Measurements from ENCODE around the gene SCARB1.

Gene SCARB1

DNA sequence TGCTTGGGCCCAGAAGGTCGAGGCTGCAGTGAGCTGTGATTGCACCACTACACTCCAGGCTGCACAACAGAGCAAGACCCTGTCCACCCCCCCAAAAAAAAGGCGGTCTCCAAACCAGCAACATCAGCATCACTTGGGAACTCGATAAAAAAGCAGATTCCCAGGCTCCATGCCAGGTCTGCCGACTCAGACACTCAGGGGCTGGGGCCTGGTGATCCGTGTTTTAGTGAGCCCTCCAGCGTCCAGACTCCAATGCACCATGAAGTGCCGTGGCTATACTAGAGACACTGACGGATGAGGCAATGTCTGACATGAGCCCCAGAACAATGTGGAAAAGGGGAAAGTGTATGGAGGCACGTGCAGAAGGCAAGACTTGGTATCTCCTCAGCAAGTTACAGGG, 28.8 kb downstream of the SCARB1 start:
- no peaks in the 10 kb centered on the region for H3K27me3 ChIP-seq (ENCODE audit: low read depth, low read length)
- H3K36me3 ChIP-seq (ENCODE audit: control insufficient read depth in 1 of 2, insufficient read depth in 2 of 2, low read length in 2 of 2), result no peaks in the 10 kb centered on the region
- H3K4me1 ChIP-seq (ENCODE audit: control insufficient read depth in 1 of 2, insufficient read depth in 2 of 2, low read length in 2 of 2), result peaks cover 8 to 18% of the 10 kb centered on the region in 2 donors
- no peak overlapping the region for H3K27ac ChIP-seq (ENCODE audit: low read length)
- H3K9me3 ChIP-seq (ENCODE audit: control insufficient read depth in 1 of 2, low read length in 2 of 2), result peaks cover 0 to 4% of the 10 kb centered on the region in 2 donors
- no peak overlapping the region for H3K4me3 ChIP-seq (ENCODE audit: low read depth in 1 of 2, low read length in 2 of 2)

DNA sequence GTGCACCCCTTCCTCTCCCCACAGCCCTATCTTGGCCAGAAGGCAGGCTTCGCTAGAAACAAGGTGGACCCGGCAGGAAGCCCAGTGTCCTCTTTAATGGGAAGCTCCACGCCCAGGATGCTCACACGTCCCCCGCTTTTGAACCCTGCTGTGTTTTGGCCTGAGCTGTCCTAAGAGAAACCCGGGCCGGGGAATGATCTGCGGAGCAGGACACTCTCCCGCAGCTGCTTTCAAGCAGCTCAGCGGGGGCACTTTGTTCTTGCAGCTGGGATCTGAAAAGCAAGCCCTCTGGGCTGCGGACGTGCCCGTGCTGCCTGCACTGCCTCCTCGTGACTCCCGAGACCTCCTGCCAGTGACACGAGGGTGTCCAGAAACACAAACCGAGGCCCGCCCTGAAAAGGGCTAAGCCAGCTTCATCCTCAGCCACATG, 30.0 kb downstream of the SCARB1 start:
- H3K36me3 ChIP-seq (ENCODE audit: control insufficient read depth in 1 of 2, insufficient read depth in 2 of 2, low read length in 2 of 2), result no peaks in the 10 kb centered on the region
- H3K4me3 ChIP-seq (ENCODE audit: low read depth in 1 of 2, low read length in 2 of 2), result no peak overlapping the region
- H3K4me1 ChIP-seq (ENCODE audit: control insufficient read depth in 1 of 2, insufficient read depth in 2 of 2, low read length in 2 of 2), result peaks cover 8 to 20% of the 10 kb centered on the region in 2 donors
- peaks cover 0 to 9% of the 10 kb centered on the region in 2 donors for H3K9me3 ChIP-seq (ENCODE audit: control insufficient read depth in 1 of 2, low read length in 2 of 2)
- H3K27ac ChIP-seq (ENCODE audit: low read length), result no peak overlapping the region
- H3K27me3 ChIP-seq (ENCODE audit: low read depth, low read length), result no peaks in the 10 kb centered on the region

DNA sequence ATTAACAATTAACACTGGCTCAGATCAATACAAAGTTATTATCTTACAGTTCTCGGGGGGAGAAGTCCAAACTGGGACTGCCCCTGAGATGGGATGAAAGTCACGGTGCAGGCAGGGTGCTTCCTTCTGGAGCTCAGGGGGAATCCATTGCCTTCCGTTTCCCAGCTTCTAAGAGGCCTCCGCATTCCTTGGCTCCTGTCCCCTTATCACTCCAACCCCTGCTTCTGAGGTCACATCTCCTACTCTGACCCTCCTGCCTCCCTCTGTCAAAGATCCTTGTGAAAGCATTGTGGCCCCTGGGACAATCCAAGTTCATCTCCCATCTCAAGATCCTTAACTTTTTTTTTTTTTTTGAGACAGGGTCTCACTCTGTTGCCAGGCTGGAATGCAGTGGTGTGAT, 30.8 kb downstream of the SCARB1 start:
- Histone ChIP-seq H3K4me1 (ENCODE audit: control insufficient read depth in 1 of 2, insufficient read depth in 2 of 2, low read length in 2 of 2) (peaks cover 3 to 18% of the 10 kb centered on the region in 2 donors), H3K4me3 (ENCODE audit: low read depth in 1 of 2, low read length in 2 of 2) (no peak overlapping the region), H3K9me3 (ENCODE audit: control insufficient read depth in 1 of 2, low read length in 2 of 2) (peaks cover 0 to 9% of the 10 kb centered on the region in 2 donors), H3K27me3 (ENCODE audit: low read depth, low read length) (no peaks in the 10 kb centered on the region), H3K27ac (ENCODE audit: low read length) (no peak overlapping the region), H3K36me3 (ENCODE audit: control insufficient read depth in 1 of 2, insufficient read depth in 2 of 2, low read length in 2 of 2) (no peaks in the 10 kb centered on the region)

DNA sequence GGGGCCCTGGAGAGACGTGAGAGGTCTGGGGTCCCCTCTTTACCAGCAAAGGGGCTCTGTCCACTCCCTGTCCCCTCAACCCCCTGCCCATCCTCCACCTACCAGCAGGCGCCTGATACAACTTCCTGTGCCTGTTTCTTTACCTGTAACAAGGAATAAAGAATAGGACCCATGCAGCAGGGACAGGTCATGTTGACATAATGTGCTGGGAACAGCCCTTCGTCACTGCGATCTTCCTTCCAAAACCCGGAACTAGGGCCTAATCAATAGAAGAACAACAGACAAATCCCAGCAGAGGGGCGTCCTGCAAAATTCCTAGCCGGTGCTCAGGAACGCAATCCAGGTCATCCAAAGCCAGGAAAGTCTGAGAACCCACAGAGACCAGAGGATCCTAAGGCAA, 32.1 kb downstream of the SCARB1 start:
- Histone ChIP-seq H3K4me1 (ENCODE audit: control insufficient read depth in 1 of 2, insufficient read depth in 2 of 2, low read length in 2 of 2) (peaks cover 0 to 16% of the 10 kb centered on the region in 2 donors), H3K9me3 (ENCODE audit: control insufficient read depth in 1 of 2, low read length in 2 of 2) (peaks cover 0 to 9% of the 10 kb centered on the region in 2 donors), H3K27me3 (ENCODE audit: low read depth, low read length) (no peaks in the 10 kb centered on the region), H3K36me3 (ENCODE audit: control insufficient read depth in 1 of 2, insufficient read depth in 2 of 2, low read length in 2 of 2) (no peaks in the 10 kb centered on the region), H3K27ac (ENCODE audit: low read length) (no peak overlapping the region), H3K4me3 (ENCODE audit: low read depth in 1 of 2, low read length in 2 of 2) (no peak overlapping the region)

DNA sequence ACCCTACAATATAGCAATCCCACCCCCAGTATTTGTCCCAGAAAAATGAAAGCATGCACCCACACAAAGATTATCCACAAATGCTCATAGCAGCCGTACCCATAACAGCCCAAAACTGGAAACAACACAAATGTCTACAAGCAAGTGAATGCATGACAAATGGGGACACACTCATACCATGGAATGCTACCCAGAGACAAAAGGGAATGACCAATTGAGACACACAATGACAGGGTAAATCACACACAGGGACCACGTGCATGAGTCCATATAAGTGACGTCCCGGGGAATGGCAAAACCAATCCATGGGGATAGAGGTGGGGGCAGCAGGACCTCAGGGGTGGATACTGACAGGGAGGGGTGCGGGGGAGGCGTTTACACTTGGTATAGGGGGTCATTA, 33.4 kb downstream of the SCARB1 start:
- H3K4me1 ChIP-seq (ENCODE audit: control insufficient read depth in 1 of 2, insufficient read depth in 2 of 2, low read length in 2 of 2), result peaks cover 0 to 16% of the 10 kb centered on the region in 2 donors
- no peaks in the 10 kb centered on the region for H3K36me3 ChIP-seq (ENCODE audit: control insufficient read depth in 1 of 2, insufficient read depth in 2 of 2, low read length in 2 of 2)
- no peaks in the 10 kb centered on the region for H3K27me3 ChIP-seq (ENCODE audit: low read depth, low read length)
- no peak overlapping the region for H3K27ac ChIP-seq (ENCODE audit: low read length)
- peaks cover 0 to 9% of the 10 kb centered on the region in 2 donors for H3K9me3 ChIP-seq (ENCODE audit: control insufficient read depth in 1 of 2, low read length in 2 of 2)
- H3K4me3 ChIP-seq (ENCODE audit: low read depth in 1 of 2, low read length in 2 of 2), result no peak overlapping the region

DNA sequence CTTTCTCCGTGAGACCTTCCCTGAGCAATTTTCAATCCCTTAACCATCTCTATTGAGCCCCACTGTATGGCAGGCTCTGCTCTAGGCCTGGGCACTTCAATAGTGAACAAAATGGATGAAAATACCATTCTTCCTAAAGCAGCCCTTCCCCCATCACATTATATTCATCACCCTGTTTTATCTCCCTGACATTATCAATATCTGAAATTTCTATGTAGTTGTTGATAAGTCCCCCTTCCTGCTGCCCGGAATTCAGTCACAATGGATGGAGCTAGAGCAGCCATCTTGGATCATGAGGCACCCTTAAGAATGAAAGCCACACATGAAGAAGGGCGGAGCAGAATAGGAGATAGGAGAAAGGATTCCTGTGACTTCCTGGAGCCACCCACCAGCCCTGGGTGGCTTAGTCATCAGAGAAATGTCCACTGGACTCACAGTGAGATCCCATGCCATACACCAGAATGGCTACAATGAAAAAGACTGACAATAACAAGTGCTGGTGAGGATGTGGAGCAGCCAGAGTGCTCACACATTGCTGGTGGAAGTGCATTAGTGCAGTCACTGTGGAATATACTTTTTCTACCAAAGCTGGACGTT, 33.9 kb downstream of the SCARB1 start:
- H3K4me3 ChIP-seq (ENCODE audit: low read depth in 1 of 2, low read length in 2 of 2), result no peak overlapping the region
- peaks cover 0 to 9% of the 10 kb centered on the region in 2 donors for H3K9me3 ChIP-seq (ENCODE audit: control insufficient read depth in 1 of 2, low read length in 2 of 2)
- H3K36me3 ChIP-seq (ENCODE audit: control insufficient read depth in 1 of 2, insufficient read depth in 2 of 2, low read length in 2 of 2), result no peaks in the 10 kb centered on the region
- peaks cover 0 to 16% of the 10 kb centered on the region in 2 donors for H3K4me1 ChIP-seq (ENCODE audit: control insufficient read depth in 1 of 2, insufficient read depth in 2 of 2, low read length in 2 of 2)
- no peaks in the 10 kb centered on the region for H3K27me3 ChIP-seq (ENCODE audit: low read depth, low read length)
- no peak overlapping the region for H3K27ac ChIP-seq (ENCODE audit: low read length)

DNA sequence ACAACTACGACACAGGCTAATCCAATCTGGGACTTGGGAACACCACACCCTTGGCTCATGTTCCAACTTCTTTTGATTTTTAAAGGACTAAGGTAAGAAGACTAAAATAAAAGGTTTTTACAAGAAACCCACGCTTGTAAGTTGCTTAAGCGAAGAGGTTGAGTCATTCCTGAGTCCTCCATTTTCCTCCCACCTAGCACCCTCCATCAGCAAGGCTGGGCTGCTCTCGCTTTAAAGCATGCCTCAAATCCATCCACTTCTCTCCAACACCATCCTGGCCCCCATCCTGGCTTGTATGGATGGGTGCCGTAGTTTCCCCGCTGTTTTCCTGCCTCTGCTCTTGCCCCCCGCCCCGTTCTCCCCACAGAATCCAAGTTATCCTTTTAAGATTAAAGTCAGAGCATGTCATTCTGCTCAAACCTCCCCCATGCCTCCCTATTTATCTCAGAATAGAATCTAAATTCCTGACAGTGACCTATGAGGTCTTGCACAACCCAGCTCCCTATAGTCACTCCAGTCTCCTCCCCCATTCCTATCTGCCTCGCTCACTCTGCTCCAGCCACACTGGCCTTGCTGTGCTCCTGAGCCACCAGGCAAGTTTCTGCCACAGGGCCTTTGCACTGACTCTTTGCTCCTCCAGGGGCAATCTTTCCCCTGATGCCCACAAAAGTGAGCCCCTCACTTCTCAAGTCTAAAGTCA, 34.5 kb downstream of the SCARB1 start:
- H3K4me1 ChIP-seq (ENCODE audit: control insufficient read depth in 1 of 2, insufficient read depth in 2 of 2, low read length in 2 of 2), result peaks cover 0 to 15% of the 10 kb centered on the region in 2 donors
- H3K27me3 ChIP-seq (ENCODE audit: low read depth, low read length), result no peaks in the 10 kb centered on the region
- H3K9me3 ChIP-seq (ENCODE audit: control insufficient read depth in 1 of 2, low read length in 2 of 2), result peaks cover 0 to 9% of the 10 kb centered on the region in 2 donors
- H3K4me3 ChIP-seq (ENCODE audit: low read depth in 1 of 2, low read length in 2 of 2), result no peak overlapping the region
- no peaks in the 10 kb centered on the region for H3K36me3 ChIP-seq (ENCODE audit: control insufficient read depth in 1 of 2, insufficient read depth in 2 of 2, low read length in 2 of 2)
- no peak overlapping the region for H3K27ac ChIP-seq (ENCODE audit: low read length)

DNA sequence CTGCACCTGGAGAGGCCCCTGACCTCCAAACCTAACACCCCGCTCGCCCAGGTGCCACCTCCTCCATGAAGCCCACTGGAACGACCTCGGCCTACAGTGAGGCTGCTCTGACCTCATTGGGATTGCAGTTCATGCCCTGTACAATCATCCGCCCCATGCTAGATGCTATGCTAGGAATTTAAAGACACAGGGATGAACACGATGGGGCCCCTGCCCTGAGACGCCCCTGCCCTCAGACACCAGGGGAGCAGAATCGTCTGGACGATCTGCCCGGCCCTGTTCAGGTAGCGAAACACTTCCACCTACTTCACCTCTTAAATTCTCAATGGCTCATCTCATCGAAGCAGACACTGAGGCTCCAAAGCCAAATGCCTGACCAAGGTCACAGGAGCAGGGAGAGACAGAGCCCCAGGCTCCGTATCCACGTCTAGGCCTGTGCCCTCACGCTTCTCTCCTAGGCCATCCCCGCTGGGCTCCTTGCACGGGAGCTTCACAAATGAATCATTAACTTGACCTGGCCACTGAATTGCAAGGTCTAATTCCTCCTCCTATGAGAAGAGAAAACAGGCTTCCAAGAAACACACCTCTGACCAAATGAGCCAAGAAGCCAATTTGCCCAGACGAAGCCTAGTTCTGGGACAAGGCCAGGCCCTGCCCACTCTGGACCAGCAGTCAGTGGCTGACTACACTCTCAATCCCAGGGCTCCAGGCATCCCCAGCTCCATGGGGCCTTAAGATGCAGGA, 35.2 kb downstream of the SCARB1 start:
- peak overlapping the region; percentile 23 for H3K27ac ChIP-seq (ENCODE audit: low read length)
- no peaks in the 10 kb centered on the region for H3K36me3 ChIP-seq (ENCODE audit: control insufficient read depth in 1 of 2, insufficient read depth in 2 of 2, low read length in 2 of 2)
- no peaks in the 10 kb centered on the region for H3K27me3 ChIP-seq (ENCODE audit: low read depth, low read length)
- H3K9me3 ChIP-seq (ENCODE audit: control insufficient read depth in 1 of 2, low read length in 2 of 2), result peaks cover 0 to 9% of the 10 kb centered on the region in 2 donors
- H3K4me1 ChIP-seq (ENCODE audit: control insufficient read depth in 1 of 2, insufficient read depth in 2 of 2, low read length in 2 of 2), result peaks cover 0 to 8% of the 10 kb centered on the region in 2 donors
- no peak overlapping the region for H3K4me3 ChIP-seq (ENCODE audit: low read depth in 1 of 2, low read length in 2 of 2)

DNA sequence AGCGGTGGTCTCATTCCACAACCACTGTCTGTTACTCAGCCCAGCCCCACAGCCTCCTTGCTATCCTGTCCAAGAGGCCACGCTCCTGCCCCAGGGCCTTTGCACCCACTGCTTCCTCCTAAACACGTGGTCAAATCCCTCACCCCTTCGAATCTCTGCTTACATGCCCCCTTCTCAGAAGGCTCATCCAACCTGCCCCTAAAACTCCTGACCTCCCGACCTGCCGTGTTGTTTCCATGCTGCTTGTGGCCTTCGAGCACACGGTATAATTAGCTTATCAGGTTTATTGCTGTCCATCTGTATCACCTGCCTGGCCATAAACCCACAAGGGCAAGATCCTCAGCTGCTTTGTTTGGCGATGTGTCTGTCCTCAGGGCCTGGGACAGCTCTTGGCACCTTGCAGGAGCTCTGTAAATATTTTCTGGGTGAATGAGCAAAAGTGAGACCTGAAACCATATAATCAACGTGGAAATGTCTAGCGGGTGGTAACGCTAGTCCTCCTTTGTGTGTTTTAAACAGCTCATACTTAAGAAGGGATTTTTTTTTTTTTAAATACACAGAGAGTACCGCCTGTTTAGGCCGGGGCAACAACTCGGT, 36.0 kb downstream of the SCARB1 start:
- no peaks in the 10 kb centered on the region for H3K36me3 ChIP-seq (ENCODE audit: control insufficient read depth in 1 of 2, insufficient read depth in 2 of 2, low read length in 2 of 2)
- H3K4me3 ChIP-seq (ENCODE audit: low read depth in 1 of 2, low read length in 2 of 2), result no peak overlapping the region
- peaks cover 0 to 9% of the 10 kb centered on the region in 2 donors for H3K9me3 ChIP-seq (ENCODE audit: control insufficient read depth in 1 of 2, low read length in 2 of 2)
- peaks cover 0 to 5% of the 10 kb centered on the region in 2 donors for H3K4me1 ChIP-seq (ENCODE audit: control insufficient read depth in 1 of 2, insufficient read depth in 2 of 2, low read length in 2 of 2)
- H3K27ac ChIP-seq (ENCODE audit: low read length), result no peak overlapping the region
- no peaks in the 10 kb centered on the region for H3K27me3 ChIP-seq (ENCODE audit: low read depth, low read length)

DNA sequence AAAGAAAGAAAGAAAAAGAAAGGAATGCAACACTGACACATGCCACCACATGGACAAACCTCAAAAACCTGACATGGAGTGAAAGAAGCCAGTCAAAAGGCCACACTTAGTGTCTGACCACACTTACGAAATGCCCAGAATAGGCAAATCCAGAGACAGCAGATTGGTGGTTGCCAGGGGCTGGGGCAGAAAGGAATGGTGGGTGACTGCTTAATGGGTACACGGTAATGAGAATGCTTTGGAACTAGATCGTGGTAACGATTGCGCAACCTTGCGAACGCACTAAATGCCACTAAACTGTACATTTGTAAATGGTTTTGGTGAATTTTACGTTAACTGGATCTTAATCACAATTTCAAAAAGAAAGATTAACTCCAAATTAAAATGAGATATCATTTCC, 39.5 kb downstream of the SCARB1 start:
- H3K27me3 ChIP-seq (ENCODE audit: low read depth, low read length), result no peaks in the 10 kb centered on the region

More for the DNA sequence above, 39.5 kb downstream of the SCARB1 start:
- no peaks in the 10 kb centered on the region for H3K36me3 ChIP-seq (ENCODE audit: control insufficient read depth in 1 of 2, insufficient read depth in 2 of 2, low read length in 2 of 2)
- peaks cover 0 to 5% of the 10 kb centered on the region in 2 donors for H3K4me1 ChIP-seq (ENCODE audit: control insufficient read depth in 1 of 2, insufficient read depth in 2 of 2, low read length in 2 of 2)
- no peak overlapping the region for H3K27ac ChIP-seq (ENCODE audit: low read length)
- H3K9me3 ChIP-seq (ENCODE audit: control insufficient read depth in 1 of 2, low read length in 2 of 2), result no peaks in the 10 kb centered on the region
- H3K4me3 ChIP-seq (ENCODE audit: low read depth in 1 of 2, low read length in 2 of 2), result no peak overlapping the region
